Lung (tissue), 12 donors: ENCODE results near the gene KLHDC7B. TPM values are rescaled to one million over a fixed set of nuclear protein-coding genes. Genes with fewer than 3 reads are reported as not detected.
A peak's percentile ranks its signal among the peaks of the same experiment; 100 is the strongest.

Experiments used
- ATAC-seq: fragments of 200-7000 bp; cut with Tn5 transposase; one replicate; pipeline ENCODE4 v1.9.1; 2020; ENCODE audit warnings: moderate number of reproducible peaks; ENCODE audit not compliant: insufficient read depth, low FRiP score
- DNase-seq, 3 donors: peaks; one replicate each; pipeline ENCODE4 v3.0.0-alpha.2; 2013 to 2017
- H3K27ac ChIP-seq, 2 donors: one replicate each; pipeline ENCODE4 v1.5.1; 2013; ENCODE audit warnings: mild to moderate bottlenecking in 2 of 2, moderate library complexity in 2 of 2, control low read depth in 1 of 2, inconsistent platforms in 1 of 2, low read depth in 1 of 2, low read length in 1 of 2
- H3K27me3 ChIP-seq, 3 donors: one replicate each; pipeline ENCODE4 v1.5.1; 2013; ENCODE audit warnings: low read length in 2 of 3; ENCODE audit not compliant: control insufficient read depth in 3 of 3, insufficient read depth in 3 of 3
- H3K36me3 ChIP-seq, 4 donors: one replicate each; pipeline ENCODE4 v1.5.1; 2013; ENCODE audit warnings: low read length in 4 of 4, mild to moderate bottlenecking in 1 of 4, moderate library complexity in 1 of 4; ENCODE audit not compliant: control insufficient read depth in 4 of 4, insufficient read depth in 4 of 4
- H3K4me1 ChIP-seq, 5 donors: one replicate each; pipeline ENCODE4 v1.5.1; 2013; ENCODE audit warnings: low read length in 5 of 5, mild to moderate bottlenecking in 2 of 5, moderate library complexity in 1 of 5; ENCODE audit not compliant: control insufficient read depth in 5 of 5, insufficient read depth in 5 of 5
- H3K4me3 ChIP-seq: one replicate; pipeline ENCODE4 v1.5.1; 2013; ENCODE audit warnings: mild to moderate bottlenecking, control low read depth, moderate library complexity
- H3K9ac ChIP-seq, 2 donors: one replicate each; pipeline ENCODE4 v1.5.1; 2013; ENCODE audit warnings: low read length in 2 of 2, control low read depth in 1 of 2; ENCODE audit not compliant: insufficient read depth in 1 of 2
- H3K9me3 ChIP-seq, 4 donors: one replicate each; pipeline ENCODE4 v1.5.1; 2013; ENCODE audit warnings: low read length in 3 of 4, mild to moderate bottlenecking in 1 of 4, moderate library complexity in 1 of 4; ENCODE audit not compliant: control insufficient read depth in 4 of 4, insufficient read depth in 3 of 4
- CTCF ChIP-seq: IDR thresholded peaks from 2 replicates; pipeline ENCODE4 v1.5.1; 2012; ENCODE audit warnings: mild to moderate bottlenecking; ENCODE audit errors: control extremely low read depth, extremely low read depth
- WGBS, 2 donors: extraction: QIAGEN DNeasy Blood & Tissue Kit; methylation state at CpG; one replicate each; pipeline ENCODE4 v1.1.7; 2013; 5-methylcytosine and 5-hydroxymethylcytosine counted together
- polyA plus RNA-seq, 2 donors: library from polyadenylated mRNA; stranded (reverse); fragments of 200-250 nt; gene quantifications; one replicate each; pipeline ENCODE4 v1.2.1, GENCODE V29; 2013
- total RNA-seq, 2 donors: library from RNA; depleted of rRNA in 1 of 2; stranded (reverse); fragments of >200 nt in 1 of 2; gene quantifications; one replicate each; pipeline ENCODE4 v1.2.1, GENCODE V29; 2014 to 2021
- donor health status: control.
- donor health status: control.
- donor health status: Bipolar disorder and iron deficiency.
- donor health status: healthy.
- donor health status: DM: yes; HTN: yes; CAD: no.

The KLHDC7B gene
- total and polyA plus RNA-seq, 4 donors: 0.39 to 1.6 (median 0.95) TPM

- H3K9me3 ChIP-seq: no peaks in the 10 kb centered on the region
- peaks cover 7 to 20% (median 15%) of the 10 kb centered on the region in 5 donors for H3K4me1 ChIP-seq
- no peak for TF ChIP-seq CTCF
- peak within 1 kb of the TSS; percentile 90 for H3K4me3 ChIP-seq
- H3K27ac ChIP-seq: peak within 1 kb of the TSS; percentile 66 to 100
- DNase-seq (peak in 2 of 3 donors; percentile 98 to 99), ATAC-seq (peak; percentile 73)
- H3K27me3 ChIP-seq: no peaks in the 10 kb centered on the region
- peaks cover 0 to 32% (median 3%) of the 10 kb centered on the region in 4 donors for H3K36me3 ChIP-seq
- 1% methylated on average over 57 to 76 of the region's 76 CpGs for WGBS, 2 donors
- peak within 1 kb of the TSS; percentile 61 to 86 for H3K9ac ChIP-seq
Measured at GRCh38 chr22:50507991-50508884, 37.5 kb upstream of the KLHDC7B start, which contains the start of gene NCAPH2. TSS of gene NCAPH2 (plus strand) at chr22:50508224. CDS start at chr22:50508338, 114 bp downstream.

- TF ChIP-seq CTCF: no peak
- H3K4me3 ChIP-seq: peak overlapping the region; percentile 90
- peaks cover 7 to 20% (median 15%) of the 10 kb centered on the region in 5 donors for H3K4me1 ChIP-seq
- ATAC-seq (no peak), DNase-seq (no peak)
- H3K9ac ChIP-seq: peak overlapping the region in 1 of 2 donors; percentile 86
- peaks cover 0 to 27% (median 3%) of the 10 kb centered on the region in 4 donors for H3K36me3 ChIP-seq
- 10 to 33% methylated on average over 3 of the region's 3 CpGs for WGBS, 2 donors
- H3K9me3 ChIP-seq: no peaks in the 10 kb centered on the region
- no peaks in the 10 kb centered on the region for H3K27me3 ChIP-seq
- peak overlapping the region in 1 of 2 donors; percentile 100 for H3K27ac ChIP-seq
Measured at GRCh38 chr22:50508897-50509296, 36.8 kb upstream of the KLHDC7B start.

GRCh38 chr22:50513175-50513574 lies 32.5 kb upstream of the KLHDC7B start:
- Histone ChIP-seq H3K36me3 (peaks cover 0 to 25% (median 8%) of the 10 kb centered on the region in 4 donors), H3K27ac (no peak overlapping the region), H3K9me3 (no peaks in the 10 kb centered on the region), H3K4me1 (peaks cover 3 to 10% (median 9%) of the 10 kb centered on the region in 5 donors), H3K9ac (no peak overlapping the region), H3K4me3 (no peak overlapping the region), H3K27me3 (no peaks in the 10 kb centered on the region)
- ATAC-seq (no peak), DNase-seq (no peak)
- no peak for TF ChIP-seq CTCF
- WGBS, 2 donors: 96 to 99% methylated on average over 15 of the region's 15 CpGs
